GM18951 (cell line): Measurements from ENCODE around the gene ARHGDIB.

Experiments used
- POLR2A ChIP-seq: IDR thresholded peaks from 4 replicates; pipeline ENCODE4 v1.6.1; 2011; ENCODE audit warnings: mild to moderate bottlenecking; ENCODE audit not compliant: insufficient read length, insufficient read depth; ENCODE audit errors: extremely low read depth
- in situ Hi-C: fragments of 300-500 bp; cut with MboI; formaldehyde crosslinking; loops from one replicate; pipeline ENCODE4 v1.12.0; 2022; ENCODE audit warnings: low sequenced_read_pairs, mixed read lengths, inconsistent platforms; ENCODE audit not compliant: unreplicated experiment

The ARHGDIB gene

GRCh38 chr12:14993537-14994266, 32.3 kb upstream of the ARHGDIB start:
- in situ Hi-C loops = no loop called here
- TF ChIP-seq POLR2A = no peak

GRCh38 chr12:14993117-14993516, 31.7 kb upstream of the ARHGDIB start:
- in situ Hi-C loops = no loop called here
- no peak for TF ChIP-seq POLR2A

GRCh38 chr12:14992673-14993072, 31.3 kb upstream of the ARHGDIB start:
- in situ Hi-C loops = no loop called here

GRCh38 chr12:14991069-14991468, 29.7 kb upstream of the ARHGDIB start:
- no peak for TF ChIP-seq POLR2A
- in situ Hi-C loops = no loop called here

More at GRCh38 chr12:14992673-14993072, 31.3 kb upstream of the ARHGDIB start:
- TF ChIP-seq POLR2A = no peak

- no peak for TF ChIP-seq POLR2A
- in situ Hi-C loops = loop anchor here (5.0 kb wide), 1 partner anchor 142 kb away; no protein-coding TSS in a partner anchor
Observed at GRCh38 chr12:14989790-14990189, 28.4 kb upstream of the ARHGDIB start.

DNA sequence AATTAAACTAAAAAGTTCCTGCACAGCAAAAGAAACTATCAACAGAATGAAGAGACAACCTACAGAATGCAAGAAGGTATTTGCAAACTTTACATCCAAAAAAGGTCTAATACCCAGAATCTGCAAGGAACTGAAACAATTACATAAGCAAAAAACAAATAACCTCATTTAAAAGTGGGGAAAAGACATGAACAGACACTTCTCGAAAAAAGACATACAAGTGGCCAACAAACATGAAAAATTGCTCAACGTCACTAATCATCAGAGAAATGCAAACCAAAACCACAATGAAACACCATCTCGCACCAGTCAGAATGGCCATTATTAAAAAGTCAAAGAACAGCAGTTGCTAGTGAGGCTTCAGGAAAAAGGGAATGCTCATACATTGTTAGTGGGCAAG, 26.6 kb upstream of the ARHGDIB start:
- TF ChIP-seq POLR2A = no peak
- in situ Hi-C loops = loop anchor here (5.0 kb wide), 1 partner anchor 141 kb away; no protein-coding TSS in a partner anchor

- in situ Hi-C loops = loop anchor here (5.0 kb wide), 1 partner anchor 139 kb away; no protein-coding TSS in a partner anchor
Observed at GRCh38 chr12:14986449-14986848, 25.0 kb upstream of the ARHGDIB start.

GRCh38 chr12:14984766-14985285, 23.4 kb upstream of the ARHGDIB start:
- TF ChIP-seq POLR2A = no peak
- in situ Hi-C loops = loop anchor here (5.0 kb wide), 1 partner anchor 138 kb away; no protein-coding TSS in a partner anchor

More at GRCh38 chr12:14986449-14986848, 25.0 kb upstream of the ARHGDIB start:
- TF ChIP-seq POLR2A = no peak

GRCh38 chr12:14984036-14984435, 22.6 kb upstream of the ARHGDIB start:
- TF ChIP-seq POLR2A = no peak
- in situ Hi-C loops = no loop called here

GRCh38 chr12:14982991-14983390, 21.6 kb upstream of the ARHGDIB start:
- in situ Hi-C loops = no loop called here
- no peak for TF ChIP-seq POLR2A

- in situ Hi-C loops = no loop called here
- TF ChIP-seq POLR2A = no peak
Observed at GRCh38 chr12:14982562-14982961, 21.2 kb upstream of the ARHGDIB start.

DNA sequence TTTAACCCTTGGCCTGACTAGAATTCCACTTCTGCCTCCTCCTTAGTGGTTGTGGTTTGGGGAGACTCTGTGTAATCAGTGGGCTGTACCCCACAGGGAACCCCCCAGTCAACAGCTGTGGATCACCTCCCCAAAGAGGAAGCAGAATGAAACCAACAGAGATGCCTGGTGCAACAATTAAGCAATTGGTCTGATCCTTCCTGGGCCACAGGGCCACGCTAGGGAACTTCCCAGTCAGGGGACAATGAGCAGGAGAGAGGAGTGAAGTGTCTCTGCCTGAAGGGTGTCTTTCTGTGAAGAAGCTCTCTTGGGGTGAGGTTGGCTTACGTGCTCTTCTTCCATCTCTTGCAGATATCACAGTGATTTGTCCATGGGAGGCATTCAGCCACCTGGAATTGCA, 19.6 kb upstream of the ARHGDIB start:
- in situ Hi-C loops = no loop called here
- no peak for TF ChIP-seq POLR2A

DNA sequence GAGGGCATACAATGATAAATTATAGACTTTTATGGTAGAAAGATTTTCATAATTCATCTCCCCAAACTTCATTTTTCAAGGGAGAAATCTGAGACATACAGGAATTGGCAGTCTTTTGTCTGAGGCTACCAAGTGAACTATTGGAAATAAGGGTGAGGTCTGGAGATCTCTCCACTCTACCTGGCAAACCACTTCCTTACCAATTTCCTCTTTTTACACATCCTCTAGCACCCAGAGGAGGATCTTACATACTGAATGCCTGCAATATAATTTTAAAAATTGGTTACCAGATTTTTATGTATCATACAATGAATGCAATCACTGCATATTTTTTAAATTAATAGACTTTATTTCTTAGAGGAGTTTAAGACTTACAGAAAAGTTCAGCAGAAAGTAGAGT, 18.1 kb upstream of the ARHGDIB start:
- in situ Hi-C loops = no loop called here
- TF ChIP-seq POLR2A = no peak

- no peak for TF ChIP-seq POLR2A
- in situ Hi-C loops = no loop called here
Observed at GRCh38 chr12:14976658-14977057, 15.3 kb upstream of the ARHGDIB start.
